ENCODE measurements around the gene WDR55. TPM values are rescaled to one million over a fixed set of nuclear protein-coding genes. Genes with fewer than 3 reads are reported as not detected.

Gene WDR55
- total and polyA plus RNA-seq, 2 of the 8 experiments (the other 6 are each of a cell fraction or from before 2014, with no cell fraction given) = 15.3 to 22.7 TPM

GRCh38 chr5:140635291-140636257, 29.1 kb upstream of the WDR55 start (continued):
- no peak for TF ChIP-seq MAFK (IDR thresholded peaks at IDR 0.05; ENCODE audit: low read depth, low read length)
- TF ChIP-seq FOSL1 (IDR thresholded peaks at IDR 0.05; ENCODE audit: insufficient read depth, low read depth, low read length) = no peak

Data from H1 (cell line).